OCI-LY7 (cell line): ENCODE data around the gene ENOPH1. TPM values are rescaled to one million over a fixed set of nuclear protein-coding genes. Genes with fewer than 3 reads are reported as not detected.

Source experiments
- BruUV-seq: library from RNA; stranded (reverse); fragments of 400-500 nt; replicated peaks from 2 replicates; lab custom pipeline; 2021; lab: Mats Ljungman, UMichigan
- CTCF ChIA-PET: fragments of 300-600 bp; sonication (Branson Sonifier 250); formaldehyde crosslinking; loops from one replicate; lab custom pipeline; 2022; ENCODE audit warnings: antibody characterized with exemption; ENCODE audit not compliant: unreplicated experiment; lab: Charles Lee
- POLR2A ChIA-PET: fragments of 300-600 bp; sonication (Branson Sonifier 250); formaldehyde crosslinking; loops from one replicate; lab custom pipeline; 2022; ENCODE audit warnings: antibody characterized with exemption; lab: Charles Lee
- DNase-seq: peaks from one replicate; pipeline ENCODE4 v3.0.0-alpha.2; 2015; ENCODE audit warnings: low spot score
- H2AFZ ChIP-seq: fragments of 200-600 bp; sonication (generic), shearing (Covaris generic); 2 replicates; pipeline ENCODE4 v1.6.1; 2014; ENCODE audit warnings: mild to moderate bottlenecking, antibody characterized with exemption, low read length, moderate library complexity
- H3K27ac ChIP-seq: fragments of 200-600 bp; sonication (generic); 2 replicates; pipeline ENCODE4 v1.5.1; 2014; ENCODE audit warnings: mixed run types, low read depth, mild to moderate bottlenecking, moderate library complexity, low read length, inconsistent platforms; ENCODE audit not compliant: poor library complexity, severe bottlenecking
- H3K36me3 ChIP-seq: fragments of 200-600 bp; sonication (generic); 2 replicates; pipeline ENCODE4 v1.6.1; 2014; ENCODE audit warnings: mild to moderate bottlenecking, antibody characterized with exemption, low read length, moderate library complexity, mixed read lengths; ENCODE audit not compliant: insufficient read depth
- H3K4me1 ChIP-seq: fragments of 200-600 bp; sonication (generic); 2 replicates; pipeline ENCODE4 v1.5.1; 2014; ENCODE audit warnings: mild to moderate bottlenecking, low read length; ENCODE audit not compliant: insufficient read depth, poor library complexity, severe bottlenecking
- H3K4me2 ChIP-seq: fragments of 200-600 bp; sonication (generic); 2 replicates; pipeline ENCODE4 v1.6.1; 2014; ENCODE audit warnings: mild to moderate bottlenecking, low read length
- H3K4me3 ChIP-seq: fragments of 200-600 bp; sonication (generic); 2 replicates; pipeline ENCODE4 v1.5.1; 2014; ENCODE audit warnings: mild to moderate bottlenecking, low read depth, low read length; ENCODE audit not compliant: poor library complexity, severe bottlenecking
- H3K79me2 ChIP-seq: fragments of 200-600 bp; sonication (generic); 2 replicates; pipeline ENCODE4 v1.6.1; 2016; ENCODE audit warnings: low read depth, mild to moderate bottlenecking, low read length, moderate library complexity, mixed read lengths; ENCODE audit not compliant: insufficient read depth
- H3K9me2 ChIP-seq: fragments of 200-600 bp; sonication (generic); 2 replicates; pipeline ENCODE4 v1.6.1; 2016; ENCODE audit warnings: mild to moderate bottlenecking, low read length, mixed read lengths; ENCODE audit not compliant: insufficient read depth
- H3K9me3 ChIP-seq: fragments of 200-600 bp; sonication (generic); 2 replicates; pipeline ENCODE4 v1.6.1; 2014; ENCODE audit warnings: mild to moderate bottlenecking, mixed run types, low read length, mixed read lengths
- H4K20me1 ChIP-seq: fragments of 200-600 bp; sonication (generic); 2 replicates; pipeline ENCODE4 v1.6.1; 2014; ENCODE audit warnings: mild to moderate bottlenecking, antibody characterized with exemption, low read length, moderate library complexity, mixed read lengths; ENCODE audit not compliant: insufficient read depth
- EZH2phosphoT487 ChIP-seq: fragments of 200-600 bp; sonication (generic); IDR thresholded peaks from 2 replicates; pipeline ENCODE4 v1.6.1; 2018; ENCODE audit warnings: low read depth, borderline replicate concordance, mild to moderate bottlenecking, mixed run types, antibody characterized with exemption, low read length, moderate library complexity, mixed read lengths
- intact Hi-C: fragments of 100-400 bp; cut with micrococcal nuclease; formaldehyde crosslinking; loops from one replicate; pipeline ENCODE4 v1.10.0; 2022; ENCODE audit not compliant: unreplicated experiment
- total RNA-seq, 2 experiments: library from RNA; depleted of rRNA in 1 of 2; stranded (reverse); fragments of >200 nt in 1 of 2; shearing (Covaris generic) in 1 of 2; gene quantifications; 2 replicates each; pipeline ENCODE4 v1.2.3, GENCODE V29; 2014 to 2022
- TF ChIP-seq, protein P1 (sequence below): fragments of 200-600 bp; sonication (generic); conservative IDR thresholded peaks from 2 replicates; pipeline ENCODE4 v1.5.1; 2014; ENCODE audit warnings: mild to moderate bottlenecking, antibody characterized with exemption, low read length, moderate library complexity, mixed read lengths

The ENOPH1 gene
- total RNA-seq, 2 experiments from 2014 or later: 58.7 to 70.2 TPM

- intact Hi-C loops: no loop called here
- Histone ChIP-seq H4K20me1 (peaks cover 50% of the 10 kb centered on the region), H3K36me3 (peaks cover 69% of the 10 kb centered on the region), H3K4me3 (peak overlapping the region; percentile 99), H2AFZ (no peak overlapping the region), H3K9me3 (no peaks in the 10 kb centered on the region), H3K79me2 (peaks cover 86% of the 10 kb centered on the region), H3K4me1 (peaks cover 43% of the 10 kb centered on the region), H3K27ac (no peak overlapping the region), H3K4me2 (peak overlapping the region; percentile 80), H3K9me2 (no peaks in the 10 kb centered on the region)
- CTCF ChIA-PET: interaction anchor here (0.6 to 1.3 kb wide), 2 partner anchors 9 to 58 kb away, joined by 3 to 4 read pairs; partner anchors contain the start of gene HNRNPD
- DNase-seq: no peak
- POLR2A ChIA-PET: interaction anchor here (0.6 to 2.4 kb wide), 6 partner anchors 9 to 1296 kb away, joined by 3 to 8 read pairs (median 6); no protein-coding TSS in a partner anchor
- BruUV-seq: no TSS peak
- TF ChIP-seq, protein P1, sequence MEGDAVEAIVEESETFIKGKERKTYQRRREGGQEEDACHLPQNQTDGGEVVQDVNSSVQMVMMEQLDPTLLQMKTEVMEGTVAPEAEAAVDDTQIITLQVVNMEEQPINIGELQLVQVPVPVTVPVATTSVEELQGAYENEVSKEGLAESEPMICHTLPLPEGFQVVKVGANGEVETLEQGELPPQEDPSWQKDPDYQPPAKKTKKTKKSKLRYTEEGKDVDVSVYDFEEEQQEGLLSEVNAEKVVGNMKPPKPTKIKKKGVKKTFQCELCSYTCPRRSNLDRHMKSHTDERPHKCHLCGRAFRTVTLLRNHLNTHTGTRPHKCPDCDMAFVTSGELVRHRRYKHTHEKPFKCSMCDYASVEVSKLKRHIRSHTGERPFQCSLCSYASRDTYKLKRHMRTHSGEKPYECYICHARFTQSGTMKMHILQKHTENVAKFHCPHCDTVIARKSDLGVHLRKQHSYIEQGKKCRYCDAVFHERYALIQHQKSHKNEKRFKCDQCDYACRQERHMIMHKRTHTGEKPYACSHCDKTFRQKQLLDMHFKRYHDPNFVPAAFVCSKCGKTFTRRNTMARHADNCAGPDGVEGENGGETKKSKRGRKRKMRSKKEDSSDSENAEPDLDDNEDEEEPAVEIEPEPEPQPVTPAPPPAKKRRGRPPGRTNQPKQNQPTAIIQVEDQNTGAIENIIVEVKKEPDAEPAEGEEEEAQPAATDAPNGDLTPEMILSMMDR: no peak
Observed at GRCh38 chr4:82431831-82432230, 1.4 kb downstream of the ENOPH1 start.

DNA sequence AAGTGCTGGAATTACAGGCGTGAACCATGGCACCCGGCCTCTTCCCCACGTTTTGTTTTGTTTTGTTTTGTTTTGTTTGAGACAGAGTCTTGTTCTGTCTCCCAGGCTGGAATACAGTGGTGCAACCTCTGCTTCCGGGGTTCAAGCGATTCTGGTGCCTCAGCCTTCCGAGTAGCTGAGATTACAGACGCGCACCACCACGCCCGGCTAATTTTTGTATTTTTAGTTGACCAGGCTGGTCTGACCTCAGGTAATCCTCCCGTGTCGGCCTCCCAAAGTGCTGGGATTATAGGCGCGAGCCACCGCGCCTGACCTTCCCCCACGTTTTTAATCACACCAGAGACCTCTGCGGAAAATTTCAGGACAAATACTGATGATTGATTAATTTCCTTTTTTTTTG, 2.2 kb downstream of the ENOPH1 start:
- H3K79me2 ChIP-seq: peaks cover 86% of the 10 kb centered on the region
- H3K9me2 ChIP-seq: no peaks in the 10 kb centered on the region
- ChIA-PET POLR2A (interaction anchor here (1.6 to 2.4 kb wide), 2 partner anchors 8 to 12 kb away, joined by 7 to 8 read pairs; no protein-coding TSS in a partner anchor), CTCF (no interaction called here)
- peaks cover 42% of the 10 kb centered on the region for H3K4me1 ChIP-seq
- H3K27ac ChIP-seq: no peak overlapping the region
- H3K4me3 ChIP-seq: no peak overlapping the region
- no peak overlapping the region for H2AFZ ChIP-seq
- peak overlapping the region; percentile 36; the same call in 1 of the 2 replicates for H3K4me2 ChIP-seq
- intact Hi-C loops: no loop called here
- no peak for DNase-seq
- peaks cover 46% of the 10 kb centered on the region for H4K20me1 ChIP-seq
- peaks cover 69% of the 10 kb centered on the region for H3K36me3 ChIP-seq
- BruUV-seq: no TSS peak
- H3K9me3 ChIP-seq: no peaks in the 10 kb centered on the region
- TF ChIP-seq, protein P1: no peak
- TF ChIP-seq EZH2phosphoT487: no peak

- H3K4me3 ChIP-seq: no peak overlapping the region
- peaks cover 38% of the 10 kb centered on the region for H4K20me1 ChIP-seq
- TF ChIP-seq, protein P1: no peak
- no peak for TF ChIP-seq EZH2phosphoT487
- H3K4me1 ChIP-seq: peaks cover 37% of the 10 kb centered on the region
- POLR2A ChIA-PET: interaction anchor here (0.5 kb wide), 1 partner anchor 60 kb away, joined by 4 read pairs; the partner anchor contains the start of gene HNRNPD
- intact Hi-C loops: no loop called here
- peaks cover 86% of the 10 kb centered on the region for H3K79me2 ChIP-seq
- DNase-seq: no peak
- no TSS peak for BruUV-seq
- H3K9me3 ChIP-seq: no peaks in the 10 kb centered on the region
- peaks cover 68% of the 10 kb centered on the region for H3K36me3 ChIP-seq
- H3K27ac ChIP-seq: no peak overlapping the region
- CTCF ChIA-PET: no interaction called here
- H3K9me2 ChIP-seq: no peaks in the 10 kb centered on the region
- H3K4me2 ChIP-seq: peak overlapping the region; percentile 28; the same call in 1 of the 2 replicates
- H2AFZ ChIP-seq: no peak overlapping the region
Observed at GRCh38 chr4:82433791-82434190, 3.4 kb downstream of the ENOPH1 start.
